Prostate gland (tissue), 2 donors: ENCODE results near the gene RBFOX1.

Experiments
- CTCF ChIP-seq, 4 experiments: fragments of 200-600 bp in 2 of 4; fragments of 450-650 bp in 2 of 4; sonication (generic) in 2 of 4; IDR thresholded peaks; 1 replicate in 3 of 4; 2 replicates in 1 of 4; pipeline ENCODE4 v1.5.1; 2016 to 2019; ENCODE audit warnings: antibody characterized with exemption in 4 of 4, mild to moderate bottlenecking in 2 of 4, moderate library complexity in 2 of 4
- POLR2A ChIP-seq: fragments of 450-650 bp; IDR thresholded peaks from one replicate; pipeline ENCODE4 v1.6.1; 2016; ENCODE audit warnings: antibody characterized with exemption, mild to moderate bottlenecking
- POLR2AphosphoS5 ChIP-seq: sonication (generic); formaldehyde crosslinking; IDR thresholded peaks from one replicate; pipeline ENCODE4 v1.6.1; 2017; ENCODE audit warnings: antibody characterized with exemption

- TF ChIP-seq POLR2A: no peak
- TF ChIP-seq CTCF (IDR thresholded peaks at IDR 0.05): no peak
- TF ChIP-seq POLR2AphosphoS5: no peak
Observed at GRCh38 chr16:7714775-7715174, 382.1 kb downstream of the RBFOX1 start.
